Kidney (tissue), 14 donors: ENCODE results near the gene PRND. TPM values are rescaled to one million over a fixed set of nuclear protein-coding genes. Genes with fewer than 3 reads are reported as not detected.
"Not testable (repeated sequence)": the region's sequence is repeated elsewhere in the genome, so short reads cannot be mapped to it uniquely, and the experiment has no call there.

Experiments
- DNase-seq, 5 donors: peaks; one replicate each; pipeline ENCODE4 v3.0.0-alpha.2; 2013 to 2020
- FAIRE-seq: peaks from 2 replicates; lab custom pipeline; 2012; peaks lifted over from hg19 to GRCh38; lab: Jason Lieb, UNC
- H3K27ac ChIP-seq, 2 donors: one replicate each; pipeline ENCODE4 v1.7.0; 2013; ENCODE audit warnings: low read depth in 2 of 2, low read length in 2 of 2, inconsistent platforms in 1 of 2
- H3K27me3 ChIP-seq: one replicate; pipeline ENCODE4 v1.7.1; 2013; ENCODE audit warnings: low read length, inconsistent platforms; ENCODE audit not compliant: control insufficient read depth, insufficient read depth
- H3K36me3 ChIP-seq, 3 donors: one replicate each; pipeline versions ENCODE4 v1.7.0 to v1.7.1; 2013; ENCODE audit warnings: low read length in 3 of 3, control low read depth in 1 of 3, inconsistent platforms in 1 of 3; ENCODE audit not compliant: insufficient read depth in 3 of 3, control insufficient read depth in 2 of 3
- H3K4me1 ChIP-seq, 3 donors: one replicate each; pipeline versions ENCODE4 v1.7.0 to v1.7.1; 2013; ENCODE audit warnings: low read length in 3 of 3, inconsistent platforms in 1 of 3, low read depth in 1 of 3; ENCODE audit not compliant: control insufficient read depth in 2 of 3, insufficient read depth in 2 of 3
- H3K4me3 ChIP-seq, 3 donors: one replicate each; pipeline versions ENCODE4 v1.7.0 to v1.8.1; 2013; ENCODE audit warnings: low read length in 3 of 3, control low read depth in 1 of 3, inconsistent platforms in 1 of 3
- H3K9ac ChIP-seq, 3 donors: one replicate each; pipeline versions ENCODE4 v1.7.0 to v1.7.1; 2013; ENCODE audit warnings: low read length in 3 of 3, control low read depth in 1 of 3, inconsistent platforms in 1 of 3
- H3K9me3 ChIP-seq, 3 donors: one replicate each; pipeline versions ENCODE4 v1.7.0 to v1.7.1; 2013; ENCODE audit warnings: low read length in 3 of 3, control low read depth in 1 of 3, inconsistent platforms in 1 of 3; ENCODE audit not compliant: control insufficient read depth in 2 of 3, insufficient read depth in 1 of 3
- intact Hi-C: fragments of 100-400 bp; cut with DNase I; formaldehyde crosslinking; loops from one replicate; pipeline ENCODE4 v1.11.1; 2022
- polyA plus RNA-seq: library from polyadenylated mRNA; stranded (reverse); fragments of 350-450 nt; fragmentation: Illumina TruSeq; extraction: RNeasy Lipid Tissue Mini Kit (QIAGEN cat#74804); gene quantifications from one replicate; pipeline ENCODE4 v1.2.3, GENCODE V29; 2014; ENCODE audit warnings: low read depth, low replicate concordance; ENCODE audit not compliant: insufficient read depth
- total RNA-seq: library from RNA; stranded (reverse); fragmentation: NEBNext Ultra II Directional; extraction: Animal tissue kit (Norgen Biotek cat#: 25700); gene quantifications from one replicate; pipeline ENCODE4 v1.2.1, GENCODE V29; 2021
- TF ChIP-seq, protein P1 (sequence below): IDR thresholded peaks from 3 replicates; pipeline ENCODE4 v1.5.1; 2012; ENCODE audit warnings: mild to moderate bottlenecking, moderate library complexity, borderline replicate concordance; ENCODE audit not compliant: insufficient read depth; ENCODE audit errors: extremely low read depth
- donor health status: control.
- donor health status: control.
- donor health status: control.
- donor health status: control.
- donor health status: control.
- donor health status: DM: yes; HTN: yes; CAD: no.
- donor health status: Normal renal cell carcinoma (clear cell type).

The PRND gene
- total and polyA plus RNA-seq, 2 donors from 2014 or later = not detected

DNA sequence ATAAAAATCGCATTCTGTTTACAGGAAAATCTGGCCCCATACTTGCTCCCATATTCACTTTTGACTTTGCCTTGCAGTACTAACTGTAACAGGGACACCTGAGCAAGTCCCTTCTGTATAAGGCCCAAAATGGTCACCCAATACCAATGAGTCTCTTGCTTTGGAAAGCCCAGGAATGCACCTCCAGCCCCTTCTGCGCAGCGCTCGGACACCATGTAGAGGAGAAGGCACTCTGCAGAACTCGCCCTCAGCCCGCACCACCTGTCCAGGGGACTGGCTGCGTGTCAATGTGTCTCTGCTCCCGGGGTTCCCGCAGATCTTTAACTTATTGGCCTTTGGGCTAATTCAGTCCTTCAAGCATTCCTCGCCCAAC, 746 bp upstream of the PRND start:
- Histone ChIP-seq H3K9ac (no peak overlapping the region), H3K4me1 (peaks cover 0 to 5% (median 3%) of the 10 kb centered on the region in 3 donors), H3K9me3 (no peaks in the 10 kb centered on the region), H3K36me3 (no peaks in the 10 kb centered on the region), H3K4me3 (peak overlapping the region in 1 of 3 donors; percentile 38), H3K27me3 (no peaks in the 10 kb centered on the region), H3K27ac (no peak overlapping the region)
- DNase-seq (peak in 1 of 5 donors; percentile 3), FAIRE-seq (no peak)
- TF ChIP-seq, protein P1, sequence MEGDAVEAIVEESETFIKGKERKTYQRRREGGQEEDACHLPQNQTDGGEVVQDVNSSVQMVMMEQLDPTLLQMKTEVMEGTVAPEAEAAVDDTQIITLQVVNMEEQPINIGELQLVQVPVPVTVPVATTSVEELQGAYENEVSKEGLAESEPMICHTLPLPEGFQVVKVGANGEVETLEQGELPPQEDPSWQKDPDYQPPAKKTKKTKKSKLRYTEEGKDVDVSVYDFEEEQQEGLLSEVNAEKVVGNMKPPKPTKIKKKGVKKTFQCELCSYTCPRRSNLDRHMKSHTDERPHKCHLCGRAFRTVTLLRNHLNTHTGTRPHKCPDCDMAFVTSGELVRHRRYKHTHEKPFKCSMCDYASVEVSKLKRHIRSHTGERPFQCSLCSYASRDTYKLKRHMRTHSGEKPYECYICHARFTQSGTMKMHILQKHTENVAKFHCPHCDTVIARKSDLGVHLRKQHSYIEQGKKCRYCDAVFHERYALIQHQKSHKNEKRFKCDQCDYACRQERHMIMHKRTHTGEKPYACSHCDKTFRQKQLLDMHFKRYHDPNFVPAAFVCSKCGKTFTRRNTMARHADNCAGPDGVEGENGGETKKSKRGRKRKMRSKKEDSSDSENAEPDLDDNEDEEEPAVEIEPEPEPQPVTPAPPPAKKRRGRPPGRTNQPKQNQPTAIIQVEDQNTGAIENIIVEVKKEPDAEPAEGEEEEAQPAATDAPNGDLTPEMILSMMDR = no peak
- intact Hi-C loops = no loop called here

DNA sequence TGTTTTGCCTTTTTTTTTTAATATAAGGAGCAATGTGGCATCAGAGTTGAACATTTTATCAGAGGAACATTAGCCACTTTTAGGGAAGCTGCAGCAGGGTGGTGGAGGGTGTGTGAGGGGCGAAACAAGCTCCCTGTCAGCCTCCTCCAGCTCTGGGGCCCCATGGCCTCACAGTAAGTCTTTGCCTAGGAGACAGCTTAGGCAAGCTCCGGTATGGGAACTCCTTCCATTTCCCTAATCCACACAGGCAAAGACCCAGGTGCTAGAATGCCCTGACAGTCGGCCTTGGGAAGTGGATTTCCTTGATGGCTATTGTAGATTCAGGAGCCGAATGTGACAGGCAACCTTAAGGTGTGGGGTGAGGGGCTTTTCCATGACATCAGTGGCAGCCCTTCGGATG, 862 bp downstream of the PRND start:
- no peaks in the 10 kb centered on the region for H3K36me3 ChIP-seq
- H3K9me3 ChIP-seq = no peaks in the 10 kb centered on the region
- no peak overlapping the region for H3K4me3 ChIP-seq
- intact Hi-C loops = no loop called here
- DNase-seq (no peak), FAIRE-seq (no peak)
- peaks cover 0 to 5% (median 3%) of the 10 kb centered on the region in 3 donors for H3K4me1 ChIP-seq
- H3K9ac ChIP-seq = no peak overlapping the region
- H3K27ac ChIP-seq = no peak overlapping the region
- TF ChIP-seq, protein P1 = no peak
- H3K27me3 ChIP-seq = no peaks in the 10 kb centered on the region

DNA sequence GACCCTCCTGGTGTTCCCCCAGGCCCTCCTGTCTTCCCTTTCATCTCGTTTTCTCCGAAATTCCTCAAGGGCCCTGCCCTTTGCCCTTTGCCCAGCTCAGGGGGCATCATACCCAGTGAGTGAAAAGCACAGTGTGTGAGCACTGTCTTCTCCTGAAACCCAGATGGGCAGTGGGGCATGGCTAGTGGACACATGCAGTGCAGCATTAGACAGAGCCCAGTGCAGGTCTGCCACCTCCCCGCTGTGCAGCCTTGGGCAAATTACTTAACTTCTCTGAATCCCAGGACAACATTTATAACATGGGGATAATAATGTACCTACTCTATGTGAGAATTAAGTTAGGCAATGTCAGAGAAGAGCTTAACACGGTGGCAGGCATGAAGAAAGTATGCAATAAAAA, 1.3 kb downstream of the PRND start:
- no peak for FAIRE-seq
- H3K27ac ChIP-seq = no peak overlapping the region

DNA sequence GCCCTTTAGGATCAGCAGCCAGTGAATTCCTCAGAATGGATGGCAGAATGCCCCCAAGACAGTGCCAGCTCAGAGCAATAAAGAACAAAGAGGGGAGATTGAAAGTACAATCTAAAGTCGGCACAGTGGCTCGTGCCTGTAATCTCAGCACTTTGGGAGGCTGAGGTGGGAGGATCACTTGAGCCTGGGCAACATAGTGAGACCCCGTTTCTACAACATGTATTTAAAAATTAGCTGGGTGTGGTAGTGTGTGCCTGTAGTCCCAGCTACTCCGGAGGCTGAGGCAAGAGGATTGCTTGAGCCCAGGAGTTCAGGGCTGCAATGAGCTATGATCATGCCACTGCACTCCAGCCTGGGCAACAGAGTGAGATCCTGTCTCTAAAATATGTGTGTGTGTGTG, 1.8 kb downstream of the PRND start:
- H3K9me3 ChIP-seq, H3K27me3 ChIP-seq, H3K27ac ChIP-seq, H3K9ac ChIP-seq, intact Hi-C loops, DNase-seq, H3K4me1 ChIP-seq, FAIRE-seq, H3K36me3 ChIP-seq, H3K4me3 ChIP-seq: not testable (repeated sequence)

More for the DNA sequence above, 1.3 kb downstream of the PRND start:
- intact Hi-C loops = no loop called here
- no peaks in the 10 kb centered on the region for H3K27me3 ChIP-seq
- TF ChIP-seq, protein P1 = no peak
- H3K9me3 ChIP-seq = no peaks in the 10 kb centered on the region
- DNase-seq = no peak
- H3K4me1 ChIP-seq = peaks cover 0 to 5% (median 3%) of the 10 kb centered on the region in 3 donors
- H3K36me3 ChIP-seq = no peaks in the 10 kb centered on the region
- H3K4me3 ChIP-seq = no peak overlapping the region
- no peak overlapping the region for H3K9ac ChIP-seq
